K562 (cell line): ENCODE data around the gene DNASE1L2. TPM values are rescaled to one million over a fixed set of nuclear protein-coding genes. Genes with fewer than 3 reads are reported as not detected.

ENCODE experiments used
- BRD4 ChIP-seq: fragments of 200-600 bp; sonication (generic); IDR thresholded peaks from 2 replicates; pipeline ENCODE4 v1.6.1; 2017; ENCODE audit warnings: inconsistent platforms
- C11orf30 ChIP-seq: fragments of 450-650 bp; IDR thresholded peaks from 2 replicates; pipeline ENCODE4 v1.6.1; 2016; ENCODE audit warnings: low read depth, mild to moderate bottlenecking
- EHMT2 ChIP-seq: fragments of 450-650 bp; IDR thresholded peaks from 2 replicates; pipeline ENCODE4 v1.6.1; 2018; ENCODE audit warnings: antibody characterized with exemption
- LCOR ChIP-seq: sonication (generic); formaldehyde crosslinking; IDR thresholded peaks from 2 replicates; pipeline ENCODE4 v1.8.0; 2022; ENCODE audit warnings: mild to moderate bottlenecking, missing genetic modification reagents
- ZNF217 ChIP-seq: sonication (generic); formaldehyde crosslinking; IDR thresholded peaks from 2 replicates; pipeline ENCODE4 v1.8.0; 2022; ENCODE audit warnings: mild to moderate bottlenecking, missing genetic modification reagents
- ZNF77 ChIP-seq: fragments of 250-450 bp; sonication (Bioruptor Pico); IDR thresholded peaks from 2 replicates; pipeline ENCODE4 v1.5.0; 2020
- polyA plus RNA-seq, 8 experiments: library from polyadenylated mRNA; depleted of rRNA in 4 of 8; stranded (reverse) in 5 of 8; unstranded in 3 of 8; fragments of >200 nt; fragmentation: Nextera tagmentation in 2 of 8; fragmentation: Illumina TruSeq in 1 of 8; extraction: Ambion mirVana in 2 of 8; extraction: Trizol in 1 of 8; gene quantifications; 2 replicates each; pipeline versions ENCODE4 v1.2.1 to v1.2.3, GENCODE V29; 2011 to 2014; ENCODE audit warnings: inconsistent platforms in 1 of 8, missing spikeins in 1 of 8
- total RNA-seq, 7 experiments: library from RNA; depleted of rRNA in 6 of 7; stranded (reverse); fragments of >200 nt in 6 of 7; fragmentation: Illumina TruSeq in 2 of 7; extraction: Trizol in 2 of 7; gene quantifications; 2 replicates each; pipeline versions ENCODE4 v1.2.1 to v1.2.3, GENCODE V29; 2011 to 2021; ENCODE audit warnings: low replicate concordance in 1 of 7
- TF ChIP-seq, protein P1 (sequence below): fragments of 200-600 bp; sonication (generic); IDR thresholded peaks from one replicate; pipeline ENCODE4 v1.6.1; 2012; ENCODE audit warnings: mild to moderate bottlenecking, low read depth, low read length, inconsistent platforms

Gene DNASE1L2
- total and polyA plus RNA-seq, 9 of the 15 experiments (the other 6 are each of a cell fraction or from before 2014, with no cell fraction given), result 0.08 to 2.7 (median 1.7) TPM; not detected in 1

DNA sequence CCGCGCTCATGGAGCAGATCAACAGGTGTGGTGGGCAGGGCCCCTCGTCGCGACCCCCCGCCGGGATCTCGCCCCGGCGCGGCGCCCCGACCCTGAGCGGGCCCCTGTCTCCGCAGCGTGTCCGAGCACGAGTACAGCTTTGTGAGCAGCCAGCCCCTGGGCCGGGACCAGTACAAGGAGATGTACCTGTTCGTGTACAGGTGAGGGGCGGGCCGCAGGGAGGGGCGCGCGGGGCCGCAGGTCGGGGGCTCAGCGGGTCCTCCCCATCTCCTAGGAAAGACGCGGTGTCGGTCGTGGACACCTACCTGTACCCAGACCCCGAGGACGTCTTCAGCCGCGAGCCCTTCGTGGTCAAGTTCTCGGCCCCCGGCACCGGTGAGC lies 848 bp downstream of the DNASE1L2 start (continued):
- TF ChIP-seq, protein P1, sequence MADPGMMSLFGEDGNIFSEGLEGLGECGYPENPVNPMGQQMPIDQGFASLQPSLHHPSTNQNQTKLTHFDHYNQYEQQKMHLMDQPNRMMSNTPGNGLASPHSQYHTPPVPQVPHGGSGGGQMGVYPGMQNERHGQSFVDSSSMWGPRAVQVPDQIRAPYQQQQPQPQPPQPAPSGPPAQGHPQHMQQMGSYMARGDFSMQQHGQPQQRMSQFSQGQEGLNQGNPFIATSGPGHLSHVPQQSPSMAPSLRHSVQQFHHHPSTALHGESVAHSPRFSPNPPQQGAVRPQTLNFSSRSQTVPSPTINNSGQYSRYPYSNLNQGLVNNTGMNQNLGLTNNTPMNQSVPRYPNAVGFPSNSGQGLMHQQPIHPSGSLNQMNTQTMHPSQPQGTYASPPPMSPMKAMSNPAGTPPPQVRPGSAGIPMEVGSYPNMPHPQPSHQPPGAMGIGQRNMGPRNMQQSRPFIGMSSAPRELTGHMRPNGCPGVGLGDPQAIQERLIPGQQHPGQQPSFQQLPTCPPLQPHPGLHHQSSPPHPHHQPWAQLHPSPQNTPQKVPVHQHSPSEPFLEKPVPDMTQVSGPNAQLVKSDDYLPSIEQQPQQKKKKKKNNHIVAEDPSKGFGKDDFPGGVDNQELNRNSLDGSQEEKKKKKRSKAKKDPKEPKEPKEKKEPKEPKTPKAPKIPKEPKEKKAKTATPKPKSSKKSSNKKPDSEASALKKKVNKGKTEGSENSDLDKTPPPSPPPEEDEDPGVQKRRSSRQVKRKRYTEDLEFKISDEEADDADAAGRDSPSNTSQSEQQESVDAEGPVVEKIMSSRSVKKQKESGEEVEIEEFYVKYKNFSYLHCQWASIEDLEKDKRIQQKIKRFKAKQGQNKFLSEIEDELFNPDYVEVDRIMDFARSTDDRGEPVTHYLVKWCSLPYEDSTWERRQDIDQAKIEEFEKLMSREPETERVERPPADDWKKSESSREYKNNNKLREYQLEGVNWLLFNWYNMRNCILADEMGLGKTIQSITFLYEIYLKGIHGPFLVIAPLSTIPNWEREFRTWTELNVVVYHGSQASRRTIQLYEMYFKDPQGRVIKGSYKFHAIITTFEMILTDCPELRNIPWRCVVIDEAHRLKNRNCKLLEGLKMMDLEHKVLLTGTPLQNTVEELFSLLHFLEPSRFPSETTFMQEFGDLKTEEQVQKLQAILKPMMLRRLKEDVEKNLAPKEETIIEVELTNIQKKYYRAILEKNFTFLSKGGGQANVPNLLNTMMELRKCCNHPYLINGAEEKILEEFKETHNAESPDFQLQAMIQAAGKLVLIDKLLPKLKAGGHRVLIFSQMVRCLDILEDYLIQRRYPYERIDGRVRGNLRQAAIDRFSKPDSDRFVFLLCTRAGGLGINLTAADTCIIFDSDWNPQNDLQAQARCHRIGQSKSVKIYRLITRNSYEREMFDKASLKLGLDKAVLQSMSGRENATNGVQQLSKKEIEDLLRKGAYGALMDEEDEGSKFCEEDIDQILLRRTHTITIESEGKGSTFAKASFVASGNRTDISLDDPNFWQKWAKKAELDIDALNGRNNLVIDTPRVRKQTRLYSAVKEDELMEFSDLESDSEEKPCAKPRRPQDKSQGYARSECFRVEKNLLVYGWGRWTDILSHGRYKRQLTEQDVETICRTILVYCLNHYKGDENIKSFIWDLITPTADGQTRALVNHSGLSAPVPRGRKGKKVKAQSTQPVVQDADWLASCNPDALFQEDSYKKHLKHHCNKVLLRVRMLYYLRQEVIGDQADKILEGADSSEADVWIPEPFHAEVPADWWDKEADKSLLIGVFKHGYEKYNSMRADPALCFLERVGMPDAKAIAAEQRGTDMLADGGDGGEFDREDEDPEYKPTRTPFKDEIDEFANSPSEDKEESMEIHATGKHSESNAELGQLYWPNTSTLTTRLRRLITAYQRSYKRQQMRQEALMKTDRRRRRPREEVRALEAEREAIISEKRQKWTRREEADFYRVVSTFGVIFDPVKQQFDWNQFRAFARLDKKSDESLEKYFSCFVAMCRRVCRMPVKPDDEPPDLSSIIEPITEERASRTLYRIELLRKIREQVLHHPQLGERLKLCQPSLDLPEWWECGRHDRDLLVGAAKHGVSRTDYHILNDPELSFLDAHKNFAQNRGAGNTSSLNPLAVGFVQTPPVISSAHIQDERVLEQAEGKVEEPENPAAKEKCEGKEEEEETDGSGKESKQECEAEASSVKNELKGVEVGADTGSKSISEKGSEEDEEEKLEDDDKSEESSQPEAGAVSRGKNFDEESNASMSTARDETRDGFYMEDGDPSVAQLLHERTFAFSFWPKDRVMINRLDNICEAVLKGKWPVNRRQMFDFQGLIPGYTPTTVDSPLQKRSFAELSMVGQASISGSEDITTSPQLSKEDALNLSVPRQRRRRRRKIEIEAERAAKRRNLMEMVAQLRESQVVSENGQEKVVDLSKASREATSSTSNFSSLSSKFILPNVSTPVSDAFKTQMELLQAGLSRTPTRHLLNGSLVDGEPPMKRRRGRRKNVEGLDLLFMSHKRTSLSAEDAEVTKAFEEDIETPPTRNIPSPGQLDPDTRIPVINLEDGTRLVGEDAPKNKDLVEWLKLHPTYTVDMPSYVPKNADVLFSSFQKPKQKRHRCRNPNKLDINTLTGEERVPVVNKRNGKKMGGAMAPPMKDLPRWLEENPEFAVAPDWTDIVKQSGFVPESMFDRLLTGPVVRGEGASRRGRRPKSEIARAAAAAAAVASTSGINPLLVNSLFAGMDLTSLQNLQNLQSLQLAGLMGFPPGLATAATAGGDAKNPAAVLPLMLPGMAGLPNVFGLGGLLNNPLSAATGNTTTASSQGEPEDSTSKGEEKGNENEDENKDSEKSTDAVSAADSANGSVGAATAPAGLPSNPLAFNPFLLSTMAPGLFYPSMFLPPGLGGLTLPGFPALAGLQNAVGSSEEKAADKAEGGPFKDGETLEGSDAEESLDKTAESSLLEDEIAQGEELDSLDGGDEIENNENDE, result no peak
- TF ChIP-seq LCOR, result no peak
- TF ChIP-seq ZNF77 (CRISPR knock-in tag), result no peak
- no peak for TF ChIP-seq ZNF217 (CRISPR knock-in tag)
- no peak for TF ChIP-seq BRD4
- no peak for TF ChIP-seq C11orf30
- TF ChIP-seq EHMT2, result no peak
